ENCODE data around the gene CCDC120. TPM values are rescaled to one million over a fixed set of nuclear protein-coding genes. Genes with fewer than 3 reads are reported as not detected.

CCDC120 gene
- total RNA-seq, 1 experiment from 2014 or later = 11.0 TPM

- ChIA-PET POLR2A (no interaction called here), CTCF (no interaction called here)
- Histone ChIP-seq H3K4me3 (ENCODE audit: low read depth in 2 of 2, low read length in 2 of 2) (no peak overlapping the region), H3K4me1 (ENCODE audit: control insufficient read depth, insufficient read depth, low read length) (peaks cover 4% of the 10 kb centered on the region; the same call in 1 of the 2 replicates), H3K36me3 (ENCODE audit: control insufficient read depth, insufficient read depth, low read length) (no peaks in the 10 kb centered on the region), H3K9me3 (ENCODE audit: control insufficient read depth, insufficient read depth, low read depth, low read length) (no peaks in the 10 kb centered on the region), H3K27ac (ENCODE audit: low read length) (peak overlapping the region; percentile 84; the same call in 1 of the 2 replicates), H3K27me3 (ENCODE audit: control insufficient read depth, insufficient read depth, low read length) (no peaks in the 10 kb centered on the region)
- ATAC-seq (no peak), DNase-seq (ENCODE audit: low read depth, low spot score) (no peak)
- no TSS peak for BruUV-seq (replicated peaks)
- TF ChIP-seq CTCF (IDR thresholded peaks at IDR 0.05) = no peak
- TF ChIP-seq TCF7L2 (IDR thresholded peaks at IDR 0.05; ENCODE audit: low read depth, low read length) = no peak
- TF ChIP-seq SIN3A (IDR thresholded peaks at IDR 0.05; ENCODE audit: borderline replicate concordance, insufficient read depth, low read depth, low read length) = no peak
- no peak for TF ChIP-seq POLR2AphosphoS5 (IDR thresholded peaks at IDR 0.05; ENCODE audit: low read depth, low read length)
- TF ChIP-seq REST (IDR thresholded peaks at IDR 0.05; ENCODE audit: insufficient read depth in 1 of 2, low read depth in 2 of 2, low read length in 1 of 2) = no peak
- intact Hi-C loops (cut with micrococcal nuclease; ENCODE audit: unreplicated experiment) (no loop called here), in situ Hi-C loops (cut with HindIII; ENCODE audit: low pct_unique_long_range_greater_than_20kb, low sequenced_read_pairs) (no loop called here)
Observed at GRCh38 chrX:49102190-49102589, 43.4 kb downstream of the CCDC120 start.

GRCh38 chrX:49103637-49104036, 44.8 kb downstream of the CCDC120 start:
- Histone ChIP-seq H3K27ac (ENCODE audit: low read length) (no peak overlapping the region), H3K9me3 (ENCODE audit: control insufficient read depth, insufficient read depth, low read depth, low read length) (no peaks in the 10 kb centered on the region), H3K27me3 (ENCODE audit: control insufficient read depth, insufficient read depth, low read length) (no peaks in the 10 kb centered on the region), H3K4me1 (ENCODE audit: control insufficient read depth, insufficient read depth, low read length) (peaks cover 4% of the 10 kb centered on the region; the same call in 1 of the 2 replicates), H3K4me3 (ENCODE audit: low read depth in 2 of 2, low read length in 2 of 2) (no peak overlapping the region), H3K36me3 (ENCODE audit: control insufficient read depth, insufficient read depth, low read length) (no peaks in the 10 kb centered on the region)
- POLR2A ChIA-PET = no interaction called here
- TF ChIP-seq SIN3A (IDR thresholded peaks at IDR 0.05; ENCODE audit: borderline replicate concordance, insufficient read depth, low read depth, low read length) (no peak), TCF7L2 (IDR thresholded peaks at IDR 0.05; ENCODE audit: low read depth, low read length) (no peak)
- ATAC-seq (no peak), DNase-seq (ENCODE audit: low read depth, low spot score) (no peak)
- CTCF ChIA-PET = interaction anchor here (0.7 kb wide), 1 partner anchor 144 kb away, joined by 3 read pairs; no protein-coding TSS in a partner anchor
- no TSS peak for BruUV-seq (replicated peaks)
- intact Hi-C loops (cut with micrococcal nuclease; ENCODE audit: unreplicated experiment) (no loop called here), in situ Hi-C loops (cut with HindIII; ENCODE audit: low pct_unique_long_range_greater_than_20kb, low sequenced_read_pairs) (no loop called here)

- CTCF ChIA-PET = no interaction called here
- ATAC-seq = no peak
- Histone ChIP-seq H3K27me3 (ENCODE audit: control insufficient read depth, insufficient read depth, low read length) (no peaks in the 10 kb centered on the region), H3K4me1 (ENCODE audit: control insufficient read depth, insufficient read depth, low read length) (no peaks in the 10 kb centered on the region), H3K9me3 (ENCODE audit: control insufficient read depth, insufficient read depth, low read depth, low read length) (no peaks in the 10 kb centered on the region), H3K36me3 (ENCODE audit: control insufficient read depth, insufficient read depth, low read length) (no peaks in the 10 kb centered on the region), H3K27ac (ENCODE audit: low read length) (no peak overlapping the region), H3K4me3 (ENCODE audit: low read depth in 2 of 2, low read length in 2 of 2) (no peak overlapping the region)
- no TSS peak for BruUV-seq (replicated peaks)
- POLR2A ChIA-PET = interaction anchor here (0.7 kb wide), 1 partner anchor 116 kb away, joined by 3 read pairs; no protein-coding TSS in a partner anchor
- intact Hi-C loops (cut with micrococcal nuclease; ENCODE audit: unreplicated experiment) = no loop called here
- TF ChIP-seq REST (IDR thresholded peaks at IDR 0.05; ENCODE audit: insufficient read depth in 1 of 2, low read depth in 2 of 2, low read length in 1 of 2) (no peak), POLR2AphosphoS5 (IDR thresholded peaks at IDR 0.05; ENCODE audit: low read depth, low read length) (no peak), TCF7L2 (IDR thresholded peaks at IDR 0.05; ENCODE audit: low read depth, low read length) (no peak), SIN3A (IDR thresholded peaks at IDR 0.05; ENCODE audit: borderline replicate concordance, insufficient read depth, low read depth, low read length) (no peak), CTCF (IDR thresholded peaks at IDR 0.05) (no peak)
- DNase-seq (ENCODE audit: low read depth, low spot score) = no peak
- in situ Hi-C loops (cut with HindIII; ENCODE audit: low pct_unique_long_range_greater_than_20kb, low sequenced_read_pairs) = no loop called here
Observed at GRCh38 chrX:49106296-49106695, 47.5 kb downstream of the CCDC120 start.

All from Panc1 (cell line).